ENCODE data around the gene ADAMTS2.

Gene ADAMTS2

GRCh38 chr5:179153921-179154345 is 191.3 kb downstream of the ADAMTS2 start:
- no peak for TF ChIP-seq CTCF (IDR thresholded peaks at IDR 0.05; ENCODE audit: extremely low read depth, insufficient read depth, missing control alignments)
- in situ Hi-C loops (cut with MboI; ENCODE audit: low pct_unique_long_range_greater_than_20kb, low sequenced_read_pairs, unreplicated experiment): no loop called here
- no peak for DNase-seq (ENCODE audit: low spot score)

- TF ChIP-seq CTCF (IDR thresholded peaks at IDR 0.05; ENCODE audit: extremely low read depth, insufficient read depth, missing control alignments): no peak
- DNase-seq (ENCODE audit: low spot score): no peak
- in situ Hi-C loops (cut with MboI; ENCODE audit: low pct_unique_long_range_greater_than_20kb, low sequenced_read_pairs, unreplicated experiment): no loop called here
Observed at GRCh38 chr5:179153341-179153901, 191.8 kb downstream of the ADAMTS2 start.

- in situ Hi-C loops (cut with MboI; ENCODE audit: low pct_unique_long_range_greater_than_20kb, low sequenced_read_pairs, unreplicated experiment): no loop called here
- TF ChIP-seq CTCF (IDR thresholded peaks at IDR 0.05; ENCODE audit: extremely low read depth, insufficient read depth, missing control alignments): no peak
- no peak for DNase-seq (ENCODE audit: low spot score)
Observed at GRCh38 chr5:179152941-179153340, 192.3 kb downstream of the ADAMTS2 start.

- TF ChIP-seq CTCF (IDR thresholded peaks at IDR 0.05; ENCODE audit: extremely low read depth, insufficient read depth, missing control alignments): no peak
- in situ Hi-C loops (cut with MboI; ENCODE audit: low pct_unique_long_range_greater_than_20kb, low sequenced_read_pairs, unreplicated experiment): no loop called here
Observed at GRCh38 chr5:179152144-179152895, 192.9 kb downstream of the ADAMTS2 start.

GRCh38 chr5:179151286-179152118 is 193.8 kb downstream of the ADAMTS2 start:
- no peak for TF ChIP-seq CTCF (IDR thresholded peaks at IDR 0.05; ENCODE audit: extremely low read depth, insufficient read depth, missing control alignments)
- in situ Hi-C loops (cut with MboI; ENCODE audit: low pct_unique_long_range_greater_than_20kb, low sequenced_read_pairs, unreplicated experiment): no loop called here
- DNase-seq (ENCODE audit: low spot score): no peak

More at GRCh38 chr5:179152144-179152895, 192.9 kb downstream of the ADAMTS2 start:
- DNase-seq (ENCODE audit: low spot score): no peak

GRCh38 chr5:179150011-179150410 is 195.2 kb downstream of the ADAMTS2 start:
- TF ChIP-seq CTCF (IDR thresholded peaks at IDR 0.05; ENCODE audit: extremely low read depth, insufficient read depth, missing control alignments): no peak
- DNase-seq (ENCODE audit: low spot score): no peak
- in situ Hi-C loops (cut with MboI; ENCODE audit: low pct_unique_long_range_greater_than_20kb, low sequenced_read_pairs, unreplicated experiment): no loop called here

Data from GM13977 (cell line).